ENCODE measurements around the gene CRHR1.

CRHR1 gene

DNA sequence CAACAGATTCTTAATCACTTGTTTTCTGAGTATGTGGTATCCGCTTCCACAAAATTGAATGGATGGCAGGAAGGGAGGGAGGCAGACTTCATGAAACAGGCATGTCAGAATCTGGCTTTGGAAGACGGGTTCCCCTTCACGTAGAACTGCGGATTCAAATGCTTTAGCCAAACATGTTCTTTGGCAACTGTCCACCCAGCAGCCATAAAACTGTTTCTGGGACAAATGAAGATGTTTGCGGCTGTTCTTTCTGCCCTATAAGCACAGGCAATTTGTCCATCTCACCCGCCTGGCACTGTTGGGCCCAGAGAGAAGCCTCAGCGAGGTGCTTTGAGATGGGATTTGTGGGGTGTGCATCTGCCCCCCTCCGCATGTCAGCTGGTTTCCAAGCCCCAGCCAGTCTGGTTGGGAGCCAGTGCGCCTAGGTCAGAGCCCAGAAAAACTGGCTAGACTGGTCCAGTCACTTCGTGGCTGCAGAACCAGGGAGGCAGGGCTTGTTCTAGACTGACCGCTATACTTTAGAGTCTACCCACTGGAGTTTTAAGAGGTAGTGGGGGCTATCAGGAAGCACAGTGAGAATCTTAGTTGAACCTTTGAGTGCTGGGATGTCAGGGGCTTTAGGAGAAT is 6.3 kb downstream of the CRHR1 start:
- no peaks in the 10 kb centered on the region for H3K36me3 ChIP-seq (ENCODE audit: control insufficient read depth, insufficient read depth, low read length)

DNA sequence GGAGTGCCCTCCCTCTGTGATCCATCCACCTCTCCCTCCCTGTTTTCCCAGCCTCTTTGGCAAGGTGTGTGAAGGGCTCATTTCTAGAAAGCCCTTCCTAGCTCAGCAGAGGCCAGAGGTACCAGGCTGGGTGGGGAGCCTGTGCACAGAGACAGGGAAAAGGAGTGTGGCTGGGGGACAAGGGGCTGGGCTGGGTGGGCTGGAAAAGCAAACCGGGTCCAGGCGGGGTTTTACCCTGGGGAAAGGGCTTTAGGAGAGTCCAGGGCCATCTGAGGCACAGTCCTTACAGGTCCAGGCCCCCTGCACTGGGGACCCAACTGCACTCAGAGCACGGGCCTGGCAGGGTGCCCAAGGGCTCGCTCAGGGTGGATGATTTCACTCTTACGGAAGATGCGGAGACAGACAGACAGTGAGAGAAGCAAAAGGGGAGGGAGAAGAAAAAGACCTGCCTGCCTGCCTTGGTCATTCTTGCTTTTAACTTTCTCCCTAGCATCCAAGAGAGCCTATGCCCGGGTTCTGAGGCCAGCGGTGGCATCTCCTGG is 7.0 kb downstream of the CRHR1 start:
- H3K9me3 ChIP-seq (ENCODE audit: control insufficient read depth, low read length) = no peaks in the 10 kb centered on the region
- no peaks in the 10 kb centered on the region for H3K4me1 ChIP-seq (ENCODE audit: control insufficient read depth, insufficient read depth, low read length, poor library complexity, severe bottlenecking)
- H3K4me3 ChIP-seq (ENCODE audit: extremely low read depth, insufficient read depth, low read length, poor library complexity, severe bottlenecking) = no peak overlapping the region
- H3K36me3 ChIP-seq (ENCODE audit: control insufficient read depth, insufficient read depth, low read length) = no peaks in the 10 kb centered on the region
- 75 to 82% methylated on average over 5 to 8 of the region's 8 CpGs for WGBS, 2 experiments (ENCODE audit: insufficient coverage in 2 of 2)
- no peak overlapping the region for H3K27ac ChIP-seq (ENCODE audit: low read depth, low read length, severe bottlenecking)

More for the DNA sequence above, 6.3 kb downstream of the CRHR1 start:
- H3K9me3 ChIP-seq (ENCODE audit: control insufficient read depth, low read length) = no peaks in the 10 kb centered on the region
- H3K27ac ChIP-seq (ENCODE audit: low read depth, low read length, severe bottlenecking) = no peak overlapping the region
- 82 to 86% methylated on average over 9 of the region's 11 CpGs for WGBS, 2 experiments (ENCODE audit: insufficient coverage in 2 of 2)
- no peak overlapping the region for H3K4me3 ChIP-seq (ENCODE audit: extremely low read depth, insufficient read depth, low read length, poor library complexity, severe bottlenecking)
- H3K4me1 ChIP-seq (ENCODE audit: control insufficient read depth, insufficient read depth, low read length, poor library complexity, severe bottlenecking) = no peaks in the 10 kb centered on the region

DNA sequence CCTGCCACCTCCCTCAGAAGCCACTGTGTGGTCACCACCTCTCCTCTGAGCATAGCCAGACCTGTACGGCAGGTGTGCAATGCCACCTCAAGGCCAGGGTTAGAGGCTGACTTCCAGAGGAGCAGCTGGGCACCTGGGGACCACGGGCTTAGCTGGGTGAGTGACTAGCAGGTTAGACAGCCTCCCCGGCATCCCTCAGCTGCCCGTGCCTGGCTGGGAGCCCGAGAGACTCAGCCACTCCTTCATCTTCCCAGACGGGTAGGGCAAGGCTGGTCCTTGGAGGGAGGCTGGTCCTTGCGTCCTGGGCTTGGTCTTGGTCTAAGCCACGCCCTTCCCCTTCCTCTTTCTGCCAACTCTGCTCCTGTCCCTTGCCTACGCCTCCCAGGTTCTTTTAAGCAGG is 7.8 kb downstream of the CRHR1 start:
- Histone ChIP-seq H3K4me3 (ENCODE audit: extremely low read depth, insufficient read depth, low read length, poor library complexity, severe bottlenecking) (no peak overlapping the region), H3K4me1 (ENCODE audit: control insufficient read depth, insufficient read depth, low read length, poor library complexity, severe bottlenecking) (no peaks in the 10 kb centered on the region), H3K36me3 (ENCODE audit: control insufficient read depth, insufficient read depth, low read length) (no peaks in the 10 kb centered on the region), H3K9me3 (ENCODE audit: control insufficient read depth, low read length) (no peaks in the 10 kb centered on the region), H3K27ac (ENCODE audit: low read depth, low read length, severe bottlenecking) (no peak overlapping the region)
- 73 to 80% methylated on average over 8 to 9 of the region's 9 CpGs for WGBS, 2 experiments (ENCODE audit: insufficient coverage in 2 of 2)

DNA sequence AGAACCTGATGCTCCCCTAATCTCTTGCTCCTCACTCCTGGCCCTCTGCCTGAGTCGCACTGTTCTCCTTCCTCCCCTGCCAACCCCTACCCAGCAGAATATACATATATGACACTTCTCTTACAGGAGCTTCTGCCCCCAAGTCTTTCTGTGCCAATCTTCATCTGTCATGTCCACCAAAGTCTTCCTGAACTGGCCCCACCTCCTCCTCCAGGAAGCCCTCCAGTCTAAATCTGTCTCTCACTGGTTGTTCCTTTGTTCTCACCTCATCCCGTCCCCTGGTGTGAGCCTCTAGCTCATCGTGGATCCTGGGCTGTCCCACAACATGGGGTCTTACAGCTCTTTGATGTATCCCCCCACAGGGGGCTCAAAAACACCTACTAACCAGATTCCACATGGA is 8.3 kb downstream of the CRHR1 start:
- no peaks in the 10 kb centered on the region for H3K36me3 ChIP-seq (ENCODE audit: control insufficient read depth, insufficient read depth, low read length)
- no peak overlapping the region for H3K4me3 ChIP-seq (ENCODE audit: extremely low read depth, insufficient read depth, low read length, poor library complexity, severe bottlenecking)
- H3K9me3 ChIP-seq (ENCODE audit: control insufficient read depth, low read length) = no peaks in the 10 kb centered on the region
- no peaks in the 10 kb centered on the region for H3K4me1 ChIP-seq (ENCODE audit: control insufficient read depth, insufficient read depth, low read length, poor library complexity, severe bottlenecking)
- no peak overlapping the region for H3K27ac ChIP-seq (ENCODE audit: low read depth, low read length, severe bottlenecking)
- 64% methylated on average over 3 of the region's 3 CpGs; no CpG with 5 or more reads in 1 of the 2 experiments for WGBS, 2 experiments (ENCODE audit: insufficient coverage in 2 of 2)

DNA sequence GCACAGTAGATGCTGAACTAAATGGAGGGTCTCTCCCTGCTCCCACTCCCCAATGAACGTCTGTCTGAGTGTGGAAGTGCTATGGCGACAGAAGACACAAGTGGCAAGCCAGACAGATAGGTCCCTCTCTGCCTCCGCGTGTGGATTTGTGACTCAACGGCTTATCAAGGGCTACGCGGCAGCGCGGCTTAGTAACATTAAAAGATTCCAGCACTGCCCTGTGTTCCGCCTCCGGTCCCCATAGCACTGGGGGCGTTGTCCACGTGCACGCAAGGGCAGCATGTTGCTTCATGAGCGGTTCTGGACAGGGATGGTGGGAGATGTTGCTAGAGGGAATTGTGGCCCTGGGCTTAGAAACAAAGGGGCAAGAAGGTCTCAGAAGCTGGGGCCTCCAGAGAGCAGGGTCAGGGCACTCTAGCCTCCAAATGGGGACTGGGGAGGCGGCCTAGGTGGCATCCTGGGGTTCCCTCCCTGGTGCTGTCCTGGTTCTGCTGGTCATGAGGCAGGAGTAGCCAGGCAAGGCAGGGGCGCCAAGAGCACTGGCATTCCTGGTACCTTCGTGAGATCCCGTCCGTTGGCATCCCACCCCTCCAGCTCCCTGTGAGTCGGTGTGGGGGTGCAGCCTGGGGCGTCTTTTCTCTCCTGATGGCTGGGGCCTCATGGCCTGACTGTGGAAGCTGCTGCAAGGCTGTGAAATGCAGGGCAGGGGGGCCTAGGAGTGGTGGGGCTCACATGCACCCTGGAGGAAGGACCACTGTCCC is 9.1 kb downstream of the CRHR1 start:
- no peaks in the 10 kb centered on the region for H3K4me1 ChIP-seq (ENCODE audit: control insufficient read depth, insufficient read depth, low read length, poor library complexity, severe bottlenecking)
- no peak overlapping the region for H3K27ac ChIP-seq (ENCODE audit: low read depth, low read length, severe bottlenecking)
- H3K9me3 ChIP-seq (ENCODE audit: control insufficient read depth, low read length) = no peaks in the 10 kb centered on the region
- 93% methylated on average over 20 to 22 of the region's 22 CpGs for WGBS, 2 experiments (ENCODE audit: insufficient coverage in 2 of 2)
- H3K36me3 ChIP-seq (ENCODE audit: control insufficient read depth, insufficient read depth, low read length) = no peaks in the 10 kb centered on the region
- H3K4me3 ChIP-seq (ENCODE audit: extremely low read depth, insufficient read depth, low read length, poor library complexity, severe bottlenecking) = no peak overlapping the region

DNA sequence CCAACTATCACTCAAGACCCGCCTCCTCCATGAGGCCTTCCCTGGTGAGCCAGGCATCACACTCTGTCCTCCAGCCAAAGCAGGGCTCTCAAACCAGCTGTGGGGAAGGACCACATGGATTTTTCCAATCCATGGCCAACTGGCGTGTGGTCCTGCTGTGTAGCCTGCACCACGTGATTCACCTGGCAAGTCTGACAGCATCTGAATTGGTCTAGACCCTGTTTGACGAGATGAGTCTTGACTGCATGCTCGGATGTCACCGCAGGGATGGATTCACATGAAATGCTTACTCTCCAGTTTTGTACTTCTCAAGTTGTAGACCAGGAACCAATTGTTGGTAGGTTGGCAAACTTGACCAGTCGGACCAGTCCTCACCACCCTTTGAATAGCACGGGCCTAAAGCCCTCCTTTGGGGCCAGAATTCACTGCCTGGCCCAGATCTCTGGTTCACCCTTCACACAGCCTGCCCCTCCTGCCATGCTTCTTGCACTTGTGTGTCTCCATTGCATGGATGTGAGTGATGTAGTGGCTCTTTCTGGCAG is 9.9 kb downstream of the CRHR1 start:
- Histone ChIP-seq H3K4me3 (ENCODE audit: extremely low read depth, insufficient read depth, low read length, poor library complexity, severe bottlenecking) (no peak overlapping the region), H3K27ac (ENCODE audit: low read depth, low read length, severe bottlenecking) (no peak overlapping the region), H3K9me3 (ENCODE audit: control insufficient read depth, low read length) (no peaks in the 10 kb centered on the region), H3K4me1 (ENCODE audit: control insufficient read depth, insufficient read depth, low read length, poor library complexity, severe bottlenecking) (no peaks in the 10 kb centered on the region), H3K36me3 (ENCODE audit: control insufficient read depth, insufficient read depth, low read length) (no peaks in the 10 kb centered on the region)
- WGBS, 2 experiments (ENCODE audit: insufficient coverage in 2 of 2) = 91 to 96% methylated on average over 6 to 8 of the region's 8 CpGs

DNA sequence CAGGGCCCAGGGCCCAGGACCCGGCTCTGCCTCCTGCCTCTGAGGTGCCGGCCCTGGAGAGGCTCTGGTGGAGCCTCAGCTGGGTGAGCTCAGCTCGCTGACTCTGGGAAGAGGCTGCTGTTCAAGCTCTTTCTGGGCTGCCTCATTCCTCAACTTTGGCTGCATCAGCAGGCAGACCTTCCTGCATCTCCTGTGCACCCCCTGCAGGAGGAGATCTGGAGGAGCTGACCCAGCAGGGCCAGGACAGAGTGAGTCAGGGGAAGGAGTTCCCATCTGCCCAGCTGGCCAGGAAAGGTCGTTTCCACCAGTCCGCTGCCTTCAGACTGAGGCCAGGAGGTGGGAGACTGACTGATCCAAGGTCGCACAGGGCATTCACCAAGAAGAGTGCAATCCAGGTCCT is 10.7 kb downstream of the CRHR1 start:
- H3K9me3 ChIP-seq (ENCODE audit: control insufficient read depth, low read length) = no peaks in the 10 kb centered on the region
- 65 to 81% methylated on average over 6 of the region's 6 CpGs for WGBS, 2 experiments (ENCODE audit: insufficient coverage in 2 of 2)
- no peak overlapping the region for H3K4me3 ChIP-seq (ENCODE audit: extremely low read depth, insufficient read depth, low read length, poor library complexity, severe bottlenecking)
- no peaks in the 10 kb centered on the region for H3K36me3 ChIP-seq (ENCODE audit: control insufficient read depth, insufficient read depth, low read length)
- no peaks in the 10 kb centered on the region for H3K4me1 ChIP-seq (ENCODE audit: control insufficient read depth, insufficient read depth, low read length, poor library complexity, severe bottlenecking)
- no peak overlapping the region for H3K27ac ChIP-seq (ENCODE audit: low read depth, low read length, severe bottlenecking)

DNA sequence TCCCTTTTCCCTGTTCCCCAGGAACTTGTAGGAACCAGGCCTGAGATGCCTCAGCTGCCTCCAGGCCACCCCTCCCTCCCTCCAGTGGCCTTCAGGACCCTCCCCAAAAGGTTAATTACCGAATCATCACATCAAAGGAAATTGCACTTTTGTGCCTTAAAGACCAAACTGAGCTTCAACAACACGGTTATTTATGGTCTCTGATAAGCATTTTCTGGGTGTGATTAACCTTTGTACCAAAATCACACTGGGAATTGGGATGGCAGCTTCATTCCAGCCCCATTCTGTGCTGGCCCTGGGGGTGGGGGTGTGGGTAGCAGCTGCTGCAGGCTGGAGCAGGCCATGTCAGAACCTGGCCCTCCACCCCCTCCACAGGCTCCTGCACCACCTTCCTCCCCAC is 16.7 kb downstream of the CRHR1 start:
- Histone ChIP-seq H3K36me3 (ENCODE audit: control insufficient read depth, insufficient read depth, low read length) (no peaks in the 10 kb centered on the region), H3K27ac (ENCODE audit: low read depth, low read length, severe bottlenecking) (no peak overlapping the region), H3K4me3 (ENCODE audit: extremely low read depth, insufficient read depth, low read length, poor library complexity, severe bottlenecking) (no peak overlapping the region), H3K4me1 (ENCODE audit: control insufficient read depth, insufficient read depth, low read length, poor library complexity, severe bottlenecking) (no peaks in the 10 kb centered on the region), H3K9me3 (ENCODE audit: control insufficient read depth, low read length) (no peaks in the 10 kb centered on the region)
- WGBS, 2 experiments (ENCODE audit: insufficient coverage in 2 of 2) = 57% methylated on average over 2 of the region's 2 CpGs; no CpG with 5 or more reads in 1 of the 2 experiments

DNA sequence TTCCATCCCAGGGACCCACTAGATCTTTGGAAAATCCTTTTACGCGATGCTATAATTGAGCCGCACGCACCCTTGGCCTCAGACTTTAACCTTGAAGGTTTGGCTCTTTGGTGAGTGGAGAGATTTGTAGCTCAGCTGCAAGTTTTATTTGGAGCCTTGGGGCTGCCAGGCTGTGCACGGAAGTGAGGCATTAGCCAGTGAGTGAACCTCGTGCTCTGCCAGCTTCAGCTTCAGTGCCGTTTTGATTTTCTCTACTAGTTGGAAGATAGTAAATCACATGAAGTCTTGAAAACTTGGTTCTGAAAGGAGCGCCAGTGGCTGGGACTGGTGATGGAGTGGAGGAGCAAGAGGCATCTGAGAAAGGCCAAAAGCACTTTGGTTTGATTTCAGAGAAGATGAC is 17.3 kb downstream of the CRHR1 start:
- WGBS, 2 experiments (ENCODE audit: insufficient coverage in 2 of 2) = 85 to 92% methylated on average over 6 to 8 of the region's 8 CpGs
- Histone ChIP-seq H3K27ac (ENCODE audit: low read depth, low read length, severe bottlenecking) (no peak overlapping the region), H3K36me3 (ENCODE audit: control insufficient read depth, insufficient read depth, low read length) (no peaks in the 10 kb centered on the region), H3K9me3 (ENCODE audit: control insufficient read depth, low read length) (no peaks in the 10 kb centered on the region), H3K4me3 (ENCODE audit: extremely low read depth, insufficient read depth, low read length, poor library complexity, severe bottlenecking) (no peak overlapping the region), H3K4me1 (ENCODE audit: control insufficient read depth, insufficient read depth, low read length, poor library complexity, severe bottlenecking) (no peaks in the 10 kb centered on the region)

DNA sequence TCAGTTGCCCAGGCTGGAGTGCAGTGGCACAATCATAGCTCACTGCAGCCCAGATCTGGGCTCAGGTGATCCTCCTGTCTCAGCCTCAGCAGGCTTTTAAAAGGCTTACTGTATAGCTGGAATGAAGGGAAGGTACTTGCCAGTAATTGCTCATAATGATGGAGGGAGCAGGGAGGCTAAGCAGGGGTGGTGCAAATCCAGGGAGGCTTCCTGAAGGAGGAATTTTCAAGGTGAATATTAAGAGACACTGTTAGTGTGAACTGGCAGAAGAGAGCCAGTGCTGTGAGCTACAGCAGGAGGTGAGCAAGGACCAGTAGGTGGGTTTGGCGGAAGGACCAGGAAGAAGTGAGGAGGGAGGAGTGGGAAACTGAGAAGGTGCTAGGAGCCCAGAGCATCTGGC is 24.7 kb downstream of the CRHR1 start:
- Histone ChIP-seq H3K27ac (ENCODE audit: low read depth, low read length, severe bottlenecking) (no peak overlapping the region), H3K4me1 (ENCODE audit: control insufficient read depth, insufficient read depth, low read length, poor library complexity, severe bottlenecking) (no peaks in the 10 kb centered on the region), H3K36me3 (ENCODE audit: control insufficient read depth, insufficient read depth, low read length) (no peaks in the 10 kb centered on the region), H3K4me3 (ENCODE audit: extremely low read depth, insufficient read depth, low read length, poor library complexity, severe bottlenecking) (no peak overlapping the region), H3K9me3 (ENCODE audit: control insufficient read depth, low read length) (no peaks in the 10 kb centered on the region)
- 86 to 88% methylated on average over 1 of the region's 1 CpG for WGBS, 2 experiments (ENCODE audit: insufficient coverage in 2 of 2)

DNA sequence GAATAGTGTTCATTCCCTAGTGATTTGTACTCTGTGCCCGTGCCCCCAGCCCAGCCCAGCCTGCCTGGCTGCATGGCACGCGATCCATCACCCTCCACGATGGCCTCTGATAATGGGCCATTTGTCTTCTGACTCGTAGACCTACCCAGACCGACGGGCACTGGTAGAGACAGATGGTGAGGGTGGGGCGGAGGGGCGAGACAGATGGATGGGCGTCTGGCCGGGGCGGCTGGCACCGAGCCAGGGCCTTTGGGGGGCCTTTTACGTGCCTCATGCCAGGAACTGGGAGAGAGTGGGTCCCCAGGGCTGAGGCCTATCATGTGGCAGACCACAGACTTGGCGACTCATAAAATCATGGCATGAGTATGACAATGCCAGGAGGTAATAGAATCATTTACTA is 25.4 kb downstream of the CRHR1 start:
- Histone ChIP-seq H3K4me1 (ENCODE audit: control insufficient read depth, insufficient read depth, low read length, poor library complexity, severe bottlenecking) (no peaks in the 10 kb centered on the region), H3K27ac (ENCODE audit: low read depth, low read length, severe bottlenecking) (no peak overlapping the region), H3K9me3 (ENCODE audit: control insufficient read depth, low read length) (no peaks in the 10 kb centered on the region), H3K4me3 (ENCODE audit: extremely low read depth, insufficient read depth, low read length, poor library complexity, severe bottlenecking) (no peak overlapping the region), H3K36me3 (ENCODE audit: control insufficient read depth, insufficient read depth, low read length) (no peaks in the 10 kb centered on the region)
- 92 to 98% methylated on average over 14 of the region's 15 CpGs for WGBS, 2 experiments (ENCODE audit: insufficient coverage in 2 of 2)
